Measurements from ENCODE around the gene TNFRSF8. TPM values are rescaled to one million over a fixed set of nuclear protein-coding genes. Genes with fewer than 3 reads are reported as not detected.
A peak's percentile ranks its signal among the peaks of the same experiment; 100 is the strongest.

TNFRSF8 gene
- total RNA-seq, 1 experiment from 2014 or later = 0.13 TPM

GRCh38 chr1:12134716-12135115 lies 71.6 kb downstream of the TNFRSF8 start:
- Histone ChIP-seq H3K9me3 (ENCODE audit: control insufficient read depth, insufficient read depth, low read depth, low read length) (no peaks in the 10 kb centered on the region), H3K27ac (ENCODE audit: low read length) (no peak overlapping the region), H3K36me3 (ENCODE audit: control insufficient read depth, insufficient read depth, low read length) (no peaks in the 10 kb centered on the region), H3K4me1 (ENCODE audit: control insufficient read depth, insufficient read depth, low read length) (peaks cover 9% of the 10 kb centered on the region), H3K4me3 (ENCODE audit: low read depth in 2 of 2, low read length in 2 of 2) (no peak overlapping the region), H3K27me3 (ENCODE audit: control insufficient read depth, insufficient read depth, low read length) (no peaks in the 10 kb centered on the region)
- in situ Hi-C loops (cut with HindIII; ENCODE audit: low pct_unique_long_range_greater_than_20kb, low sequenced_read_pairs) = no loop called here
- CTCF ChIA-PET = interaction anchor here (1.1 kb wide), 1 partner anchor 10 kb away, joined by 3 read pairs; no protein-coding TSS in a partner anchor
- BruUV-seq (replicated peaks) = no TSS peak
- POLR2A ChIA-PET = no interaction called here
- no peak for DNase-seq (ENCODE audit: low read depth, low spot score)
- ATAC-seq = no peak
- no peak for TF ChIP-seq SIN3A (IDR thresholded peaks at IDR 0.05; ENCODE audit: borderline replicate concordance, insufficient read depth, low read depth, low read length)
- TF ChIP-seq, protein P1, sequence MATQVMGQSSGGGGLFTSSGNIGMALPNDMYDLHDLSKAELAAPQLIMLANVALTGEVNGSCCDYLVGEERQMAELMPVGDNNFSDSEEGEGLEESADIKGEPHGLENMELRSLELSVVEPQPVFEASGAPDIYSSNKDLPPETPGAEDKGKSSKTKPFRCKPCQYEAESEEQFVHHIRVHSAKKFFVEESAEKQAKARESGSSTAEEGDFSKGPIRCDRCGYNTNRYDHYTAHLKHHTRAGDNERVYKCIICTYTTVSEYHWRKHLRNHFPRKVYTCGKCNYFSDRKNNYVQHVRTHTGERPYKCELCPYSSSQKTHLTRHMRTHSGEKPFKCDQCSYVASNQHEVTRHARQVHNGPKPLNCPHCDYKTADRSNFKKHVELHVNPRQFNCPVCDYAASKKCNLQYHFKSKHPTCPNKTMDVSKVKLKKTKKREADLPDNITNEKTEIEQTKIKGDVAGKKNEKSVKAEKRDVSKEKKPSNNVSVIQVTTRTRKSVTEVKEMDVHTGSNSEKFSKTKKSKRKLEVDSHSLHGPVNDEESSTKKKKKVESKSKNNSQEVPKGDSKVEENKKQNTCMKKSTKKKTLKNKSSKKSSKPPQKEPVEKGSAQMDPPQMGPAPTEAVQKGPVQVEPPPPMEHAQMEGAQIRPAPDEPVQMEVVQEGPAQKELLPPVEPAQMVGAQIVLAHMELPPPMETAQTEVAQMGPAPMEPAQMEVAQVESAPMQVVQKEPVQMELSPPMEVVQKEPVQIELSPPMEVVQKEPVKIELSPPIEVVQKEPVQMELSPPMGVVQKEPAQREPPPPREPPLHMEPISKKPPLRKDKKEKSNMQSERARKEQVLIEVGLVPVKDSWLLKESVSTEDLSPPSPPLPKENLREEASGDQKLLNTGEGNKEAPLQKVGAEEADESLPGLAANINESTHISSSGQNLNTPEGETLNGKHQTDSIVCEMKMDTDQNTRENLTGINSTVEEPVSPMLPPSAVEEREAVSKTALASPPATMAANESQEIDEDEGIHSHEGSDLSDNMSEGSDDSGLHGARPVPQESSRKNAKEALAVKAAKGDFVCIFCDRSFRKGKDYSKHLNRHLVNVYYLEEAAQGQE (IDR thresholded peaks at IDR 0.05; ENCODE audit: insufficient read depth in 1 of 2, low read depth in 2 of 2, low read length in 1 of 2) = no peak
- TF ChIP-seq CTCF (IDR thresholded peaks at IDR 0.05) = no peak
- no peak for TF ChIP-seq TCF7L2 (IDR thresholded peaks at IDR 0.05; ENCODE audit: low read depth, low read length)
- no peak for TF ChIP-seq POLR2AphosphoS5 (IDR thresholded peaks at IDR 0.05; ENCODE audit: low read depth, low read length)
- intact Hi-C loops (cut with micrococcal nuclease; ENCODE audit: unreplicated experiment) = no loop called here

DNA sequence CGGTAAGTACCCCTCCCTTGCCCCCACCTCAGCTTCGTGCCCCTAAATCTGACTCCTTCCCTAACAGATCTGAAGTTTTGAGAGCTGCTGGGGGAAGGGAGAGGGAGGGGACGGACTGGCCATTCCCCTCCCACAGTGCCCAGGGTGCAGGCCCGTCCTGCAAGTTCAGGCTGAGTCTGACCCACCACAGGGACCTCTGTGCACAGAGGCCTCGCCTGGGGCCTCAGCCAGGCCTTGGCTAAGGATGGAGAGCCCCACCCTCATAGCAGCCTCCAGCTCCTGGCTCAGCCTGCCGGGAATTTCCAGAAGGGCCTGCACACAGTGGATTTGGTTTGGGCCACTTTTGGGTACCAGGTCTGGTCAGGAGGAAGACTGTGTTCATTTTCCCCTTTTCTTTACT lies 72.5 kb downstream of the TNFRSF8 start:
- CTCF ChIA-PET = interaction anchor here (0.7 to 1.1 kb wide), 2 partner anchors 11 to 275 kb away, joined by 3 read pairs; no protein-coding TSS in a partner anchor
- TF ChIP-seq CTCF (IDR thresholded peaks at IDR 0.05) (no peak), POLR2AphosphoS5 (IDR thresholded peaks at IDR 0.05; ENCODE audit: low read depth, low read length) (no peak), SIN3A (IDR thresholded peaks at IDR 0.05; ENCODE audit: borderline replicate concordance, insufficient read depth, low read depth, low read length) (no peak), TCF7L2 (IDR thresholded peaks at IDR 0.05; ENCODE audit: low read depth, low read length) (no peak)
- TF ChIP-seq, protein P1 (IDR thresholded peaks at IDR 0.05; ENCODE audit: insufficient read depth in 1 of 2, low read depth in 2 of 2, low read length in 1 of 2) = no peak
- in situ Hi-C loops (cut with HindIII; ENCODE audit: low pct_unique_long_range_greater_than_20kb, low sequenced_read_pairs) = no loop called here
- peak; percentile 60 for ATAC-seq
- no peak for DNase-seq (ENCODE audit: low read depth, low spot score)
- H3K27me3 ChIP-seq (ENCODE audit: control insufficient read depth, insufficient read depth, low read length) = no peaks in the 10 kb centered on the region
- H3K27ac ChIP-seq (ENCODE audit: low read length) = peak overlapping the region; percentile 48; the same call in 1 of the 2 replicates
- POLR2A ChIA-PET = interaction anchor here (0.6 kb wide), 1 partner anchor 226 kb away, joined by 3 read pairs; no protein-coding TSS in a partner anchor
- H3K36me3 ChIP-seq (ENCODE audit: control insufficient read depth, insufficient read depth, low read length) = no peaks in the 10 kb centered on the region
- H3K4me3 ChIP-seq (ENCODE audit: low read depth in 2 of 2, low read length in 2 of 2) = no peak overlapping the region
- intact Hi-C loops (cut with micrococcal nuclease; ENCODE audit: unreplicated experiment) = no loop called here
- H3K9me3 ChIP-seq (ENCODE audit: control insufficient read depth, insufficient read depth, low read depth, low read length) = no peaks in the 10 kb centered on the region
- no TSS peak for BruUV-seq (replicated peaks)
- H3K4me1 ChIP-seq (ENCODE audit: control insufficient read depth, insufficient read depth, low read length) = peaks cover 9% of the 10 kb centered on the region

Data from Panc1 (cell line).